ENCODE results near the gene MYH11.
"Not testable (repeated sequence)": the region's sequence is repeated elsewhere in the genome, so short reads cannot be mapped to it uniquely, and the experiment has no call there.

The MYH11 gene

DNA sequence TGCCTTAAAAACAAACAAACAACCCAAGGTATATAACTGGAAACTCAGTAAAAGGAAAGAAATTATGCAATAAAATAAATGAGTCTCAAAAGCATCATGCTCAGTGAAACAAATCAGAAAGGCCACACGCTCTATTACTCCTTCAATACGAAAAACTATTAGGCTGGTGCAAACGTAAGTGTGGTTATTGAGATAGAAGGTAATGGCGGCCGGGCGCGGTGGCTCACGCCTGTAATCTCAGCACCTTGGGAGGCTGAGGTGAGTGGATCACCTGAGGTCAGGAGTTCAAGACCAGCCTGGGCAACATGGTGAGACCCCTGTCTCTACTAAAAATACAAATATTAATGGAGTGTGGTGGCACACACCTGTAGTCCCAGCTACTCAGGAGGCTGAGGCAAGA is 17.6 kb downstream of the MYH11 start:
- DNase-seq (ENCODE audit: low read depth in 2 of 2) = not testable (repeated sequence)

DNA sequence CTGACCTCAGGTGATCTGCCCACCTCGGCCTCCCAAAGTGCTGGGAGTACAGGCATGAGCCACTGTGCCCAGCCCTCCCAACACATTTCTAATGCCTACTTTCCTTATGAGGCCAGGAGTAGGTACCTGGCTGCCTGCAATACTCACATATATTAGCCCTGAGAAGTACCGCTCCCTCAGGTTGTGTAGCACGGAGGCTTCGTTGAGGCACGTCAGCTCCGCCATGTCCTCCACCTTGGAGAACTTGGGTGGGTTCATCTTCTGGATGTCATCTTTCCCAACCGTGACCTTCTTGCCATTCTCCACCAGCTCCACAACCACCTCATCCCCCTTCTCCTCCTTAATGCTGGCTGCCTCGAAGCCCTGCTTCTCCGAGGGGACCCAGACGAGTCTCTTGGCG is 19.1 kb downstream of the MYH11 start:
- no peak for DNase-seq (ENCODE audit: low read depth in 2 of 2)

DNA sequence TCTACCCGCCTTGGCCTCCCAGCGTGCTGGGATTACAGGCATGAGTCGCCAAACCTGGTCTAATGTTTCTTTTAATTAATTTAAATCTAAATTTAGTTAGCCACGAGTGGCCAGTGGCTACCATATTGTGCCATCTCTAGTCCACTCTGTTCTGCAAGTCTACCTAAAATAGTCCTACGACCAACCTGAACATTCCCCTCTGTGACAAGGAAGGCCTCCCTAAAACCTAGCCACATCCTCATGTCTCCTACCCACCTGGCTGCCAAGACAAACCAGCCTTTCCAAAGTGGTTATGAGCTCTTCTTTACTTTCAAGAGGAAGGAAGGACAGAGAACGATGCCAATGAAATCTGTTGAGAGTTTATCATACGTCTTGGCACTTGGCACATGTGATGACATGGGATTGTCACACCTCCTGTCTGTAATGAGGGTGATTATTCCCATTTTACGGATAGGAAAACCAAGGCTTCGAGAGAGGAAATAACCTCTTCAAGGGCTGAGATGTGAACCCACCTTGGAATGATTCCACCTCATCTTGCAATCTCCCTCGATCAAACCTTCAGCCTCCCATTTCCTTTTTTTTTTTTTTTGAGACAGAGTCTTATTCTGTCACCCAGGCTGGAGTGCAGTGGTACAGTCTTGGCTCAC is 19.7 kb downstream of the MYH11 start:
- DNase-seq (ENCODE audit: low read depth in 2 of 2) = no peak

DNA sequence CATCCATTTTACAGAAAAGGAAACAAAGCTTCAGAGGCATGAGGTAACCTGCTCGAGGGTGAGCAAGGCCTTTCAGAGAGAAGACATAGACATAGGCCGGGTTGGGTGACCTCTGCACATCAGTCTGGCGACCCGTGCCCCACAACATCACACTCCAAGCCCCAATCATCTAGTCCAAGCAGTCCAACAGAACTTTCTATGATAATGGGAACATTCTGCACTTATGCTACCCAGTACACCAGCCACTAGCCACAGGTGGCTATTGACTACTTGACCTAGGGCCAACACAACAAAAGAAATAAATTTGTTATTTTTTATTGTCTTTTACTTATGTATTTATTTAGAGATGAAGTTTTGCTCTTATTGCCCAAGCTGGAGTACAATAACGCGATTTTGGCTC is 20.8 kb downstream of the MYH11 start:
- DNase-seq (ENCODE audit: low read depth in 2 of 2) = no peak

DNA sequence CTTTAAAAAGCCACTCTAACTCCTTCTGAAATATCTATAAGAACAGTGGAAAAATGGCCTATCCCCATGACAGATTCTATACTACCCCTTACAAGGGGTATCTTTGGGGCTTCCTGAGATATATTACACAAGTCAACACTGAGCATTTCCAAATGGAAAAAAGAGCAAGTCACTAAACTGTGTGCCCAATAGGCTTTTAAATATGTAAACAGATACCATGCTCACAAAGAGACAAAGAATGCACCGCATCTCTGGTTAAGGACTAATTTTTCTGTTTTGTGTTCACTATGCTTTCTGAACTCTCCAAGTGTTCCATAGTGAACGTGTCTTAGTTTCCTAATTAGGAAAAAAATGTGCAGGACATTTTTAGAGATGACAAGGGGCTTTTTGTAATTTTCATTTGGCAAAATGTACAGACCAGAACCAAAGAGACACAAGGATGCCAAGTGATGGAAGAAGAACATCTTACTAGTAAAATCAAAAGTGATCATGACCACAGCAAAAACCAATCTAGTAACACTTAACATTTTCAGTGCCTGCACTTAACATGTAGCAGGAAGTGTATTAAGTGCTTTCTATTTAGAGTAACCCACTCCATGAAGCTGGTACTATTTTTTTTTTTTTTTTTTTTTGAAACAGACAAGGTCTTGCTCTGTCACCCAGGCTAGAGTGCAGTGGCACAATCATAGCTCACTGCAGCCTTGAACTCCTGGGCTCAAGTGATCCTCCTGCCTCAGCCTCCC is 21.5 kb downstream of the MYH11 start:
- no peak for DNase-seq (ENCODE audit: low read depth in 2 of 2)

DNA sequence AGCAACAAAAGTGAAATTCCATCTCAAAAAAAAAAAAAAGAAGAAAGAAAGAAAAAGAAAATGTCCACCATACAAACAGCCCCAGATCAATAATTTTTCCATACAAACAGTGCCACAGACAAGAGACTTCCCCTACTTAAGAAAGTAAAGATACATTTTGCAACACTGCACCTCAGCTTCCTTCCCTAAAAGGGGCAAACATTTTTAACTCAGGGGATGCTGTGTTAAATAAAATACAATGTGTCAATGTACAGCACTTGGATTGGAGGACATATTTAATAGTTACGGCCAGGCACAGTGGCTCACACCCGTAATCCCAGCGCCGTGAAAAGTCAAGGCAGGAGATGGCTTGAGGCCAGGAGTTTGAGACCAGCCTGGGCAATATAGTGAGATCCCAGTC is 22.3 kb downstream of the MYH11 start:
- DNase-seq (ENCODE audit: low read depth in 2 of 2) = no peak

DNA sequence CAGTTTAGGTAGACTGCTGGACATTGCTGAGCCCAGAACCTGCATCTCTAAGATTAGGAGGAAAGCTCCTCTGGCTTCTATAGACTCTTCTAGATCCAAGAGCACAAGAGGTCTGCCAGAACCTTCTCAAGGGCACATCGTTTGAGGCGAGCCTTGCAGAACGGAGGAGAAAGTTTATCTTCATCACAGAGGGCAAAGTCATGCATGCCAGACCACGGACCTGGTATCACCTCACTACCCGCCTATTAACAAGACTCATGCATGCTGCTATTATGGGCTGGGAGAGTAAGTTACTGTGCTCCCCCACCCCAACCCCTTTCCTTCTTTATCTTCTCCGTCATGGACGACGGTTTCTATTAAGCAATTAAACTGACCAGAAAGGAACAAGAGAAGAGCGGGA is 23.3 kb downstream of the MYH11 start:
- DNase-seq (ENCODE audit: low read depth in 2 of 2) = no peak

DNA sequence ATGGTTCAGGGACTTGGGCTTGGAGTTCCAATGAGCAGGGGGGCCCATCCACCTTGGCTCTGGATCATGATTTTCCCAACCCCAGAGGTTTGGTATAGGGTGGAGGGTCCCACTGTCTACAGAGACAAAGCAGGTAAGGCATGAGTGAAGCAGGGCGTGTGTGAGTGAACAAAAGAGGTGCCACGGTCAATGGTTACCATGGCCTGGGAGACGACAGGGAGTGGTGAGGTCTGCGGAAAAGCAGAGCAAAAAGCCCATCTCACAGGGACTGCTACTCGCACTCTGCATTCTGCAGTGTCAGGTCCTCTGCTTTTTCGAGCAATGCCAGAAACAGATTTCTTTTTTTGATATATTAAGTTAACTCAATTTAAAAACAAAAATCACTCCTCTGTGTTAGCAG is 24.6 kb downstream of the MYH11 start:
- no peak for DNase-seq (ENCODE audit: low read depth in 2 of 2)

DNA sequence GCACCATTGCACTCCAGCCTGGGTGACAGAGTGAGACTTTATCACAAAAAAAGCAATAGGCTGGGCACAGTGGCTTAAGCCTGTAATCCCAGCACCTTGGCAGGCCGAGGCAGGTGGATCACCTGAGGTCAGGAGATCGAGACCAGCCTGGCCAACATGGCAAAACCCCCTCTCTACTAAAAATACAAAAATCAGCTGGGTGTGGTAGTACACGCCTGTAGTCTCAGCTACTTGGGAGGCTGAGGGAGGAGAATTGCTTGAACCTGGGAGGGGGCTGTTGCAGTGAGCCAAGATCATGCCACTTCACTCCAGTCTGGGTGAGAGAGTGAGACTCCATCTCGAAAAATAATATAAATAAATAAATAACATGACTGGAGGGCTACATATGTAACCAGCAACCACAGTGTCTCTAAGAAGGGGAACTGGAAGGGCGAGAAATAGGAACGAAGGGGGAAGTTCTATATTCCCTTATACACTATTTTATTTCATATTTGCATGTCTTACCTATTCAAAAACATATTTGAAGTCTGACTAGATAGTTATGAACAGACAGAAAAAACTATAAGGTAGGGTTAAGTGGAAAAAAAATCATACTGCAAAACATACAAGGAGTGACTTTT is 25.9 kb downstream of the MYH11 start:
- no peak for DNase-seq (ENCODE audit: low read depth in 2 of 2)

DNA sequence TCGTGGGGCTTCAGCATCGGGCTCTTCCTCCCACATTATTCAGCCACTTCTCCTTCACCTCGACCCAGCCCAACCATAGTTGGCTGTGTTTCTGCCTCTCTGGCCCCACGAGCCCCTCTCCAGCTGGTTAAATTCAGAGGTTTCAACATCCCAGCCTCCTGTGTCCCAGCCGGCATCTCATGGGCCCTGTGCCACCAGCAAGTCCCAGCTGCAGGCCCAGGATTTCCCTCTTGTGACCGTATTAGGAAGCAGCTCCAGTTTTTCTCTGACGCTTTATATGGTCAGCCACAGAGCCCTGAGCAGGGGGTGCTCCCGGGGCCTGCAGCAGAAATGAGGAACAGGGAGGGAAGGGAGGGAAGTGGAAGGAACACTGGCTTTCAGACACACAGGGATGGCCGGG is 27.4 kb downstream of the MYH11 start:
- no peak for DNase-seq (ENCODE audit: low read depth in 2 of 2)

DNA sequence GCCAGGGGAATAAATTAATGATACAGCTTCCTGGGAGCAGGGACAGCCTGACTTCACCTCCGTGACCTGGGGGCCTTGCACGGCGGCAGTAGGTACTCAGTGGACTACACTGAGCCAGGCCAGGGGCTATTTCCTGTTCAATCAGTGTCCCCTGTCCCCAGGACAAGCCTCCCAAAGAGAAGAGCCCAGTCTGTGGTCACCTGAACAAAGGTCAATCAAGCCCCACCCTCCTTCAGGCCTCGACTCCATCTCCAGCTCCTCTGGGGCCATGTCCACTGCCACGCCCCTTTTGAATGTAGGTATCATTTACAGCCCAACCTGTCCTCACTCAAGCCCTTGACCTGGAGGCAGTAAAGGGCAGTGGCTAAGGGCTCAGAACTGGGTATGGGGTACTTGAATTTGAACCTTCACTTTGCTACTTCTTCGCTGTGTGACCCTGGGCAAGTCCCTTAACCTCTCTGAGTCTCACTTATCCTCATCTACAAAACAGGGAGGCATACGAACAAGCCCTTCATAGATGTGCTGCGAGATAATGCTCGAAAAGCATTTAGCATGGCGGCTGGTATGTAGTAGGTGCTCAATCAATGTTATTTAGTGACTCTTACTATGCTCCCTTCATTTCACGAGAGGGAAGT is 29.0 kb downstream of the MYH11 start:
- no peak for DNase-seq (ENCODE audit: low read depth in 2 of 2)

DNA sequence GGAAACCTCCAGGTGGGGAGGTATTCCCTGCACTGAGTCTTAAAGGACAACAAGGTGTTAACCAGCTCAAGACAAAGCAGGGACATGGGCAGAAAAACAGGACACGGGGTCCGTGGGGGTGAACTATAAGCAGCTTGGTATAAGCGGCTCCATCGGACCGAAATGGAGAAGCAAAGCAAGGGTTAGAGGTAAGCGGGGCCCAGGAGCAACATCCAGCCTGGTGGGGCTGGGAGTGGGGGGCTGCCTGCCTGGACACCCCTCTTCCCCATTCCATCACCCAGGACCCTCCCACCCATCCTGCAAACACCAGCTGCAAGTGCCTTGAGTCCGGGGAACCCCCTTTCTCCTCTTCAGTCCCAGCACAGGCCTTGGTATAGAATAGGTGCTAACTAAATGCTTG is 29.5 kb downstream of the MYH11 start:
- DNase-seq (ENCODE audit: low read depth in 2 of 2) = no peak

DNA sequence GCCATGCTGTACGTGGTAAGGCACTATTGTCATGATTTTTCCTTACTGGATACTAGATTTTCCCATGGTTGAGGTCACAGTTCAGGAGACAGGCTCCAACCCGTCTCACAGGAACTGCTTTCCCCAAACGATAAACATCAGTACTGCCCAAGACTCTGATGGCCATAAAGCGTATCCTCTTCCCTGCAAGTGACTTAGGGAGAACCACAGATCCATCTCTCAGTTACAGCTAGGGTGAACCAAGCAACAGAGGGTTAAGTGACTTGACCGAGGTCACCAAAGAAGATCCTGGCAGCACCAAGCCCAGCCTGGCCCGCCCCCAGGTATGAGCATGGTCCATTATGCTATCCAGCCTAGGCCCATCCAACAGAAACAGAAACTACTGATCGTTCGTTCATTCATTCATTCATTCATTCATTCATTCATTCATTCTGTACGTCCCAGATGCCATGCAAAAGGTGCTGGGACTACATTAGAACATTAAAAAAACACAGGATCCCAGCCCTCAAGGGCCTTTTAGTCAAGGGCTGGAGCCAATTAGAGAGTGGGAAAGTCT is 31.0 kb downstream of the MYH11 start:
- no peak for DNase-seq (ENCODE audit: low read depth in 2 of 2)

DNA sequence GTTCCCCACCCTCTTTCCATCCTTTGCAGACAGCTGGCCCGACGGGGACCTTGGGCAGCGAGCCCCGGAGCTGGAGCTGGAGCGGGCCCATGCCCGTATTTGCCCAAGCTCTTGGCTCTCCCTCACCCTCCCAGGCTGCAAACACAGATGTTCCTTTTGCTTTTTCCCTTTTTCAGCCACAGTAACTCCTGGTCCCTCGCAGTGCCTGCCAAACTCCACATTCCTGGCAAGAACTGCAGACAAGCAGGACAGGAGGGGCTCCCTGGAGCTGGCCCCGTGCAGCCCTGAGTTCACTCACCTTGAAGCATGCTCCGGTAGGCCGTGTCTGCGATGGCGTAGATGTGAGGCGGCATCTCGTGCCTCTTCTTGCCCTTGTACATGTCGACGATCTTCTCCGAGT is 33.9 kb downstream of the MYH11 start:
- no peak for DNase-seq (ENCODE audit: low read depth in 2 of 2)

DNA sequence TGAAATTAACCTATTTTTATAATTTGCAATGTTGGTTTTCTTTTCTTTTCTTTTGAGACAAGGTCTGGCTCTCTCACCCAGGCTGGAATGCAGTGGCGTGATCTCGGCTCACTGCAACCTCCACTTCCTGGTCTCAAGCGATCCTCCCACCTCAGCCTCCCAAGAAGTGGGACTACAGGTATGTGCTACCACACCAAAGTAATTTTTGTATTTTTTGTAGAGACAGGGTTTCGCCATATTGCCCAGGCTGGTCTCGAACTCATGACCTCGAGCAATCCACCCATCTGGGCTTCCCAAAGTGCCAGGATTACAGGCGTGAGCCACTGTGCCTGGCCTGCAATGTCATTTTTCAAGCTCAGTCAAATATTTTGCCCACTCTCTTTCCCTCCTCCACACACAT is 36.0 kb downstream of the MYH11 start:
- DNase-seq (ENCODE audit: low read depth in 2 of 2) = no peak

DNA sequence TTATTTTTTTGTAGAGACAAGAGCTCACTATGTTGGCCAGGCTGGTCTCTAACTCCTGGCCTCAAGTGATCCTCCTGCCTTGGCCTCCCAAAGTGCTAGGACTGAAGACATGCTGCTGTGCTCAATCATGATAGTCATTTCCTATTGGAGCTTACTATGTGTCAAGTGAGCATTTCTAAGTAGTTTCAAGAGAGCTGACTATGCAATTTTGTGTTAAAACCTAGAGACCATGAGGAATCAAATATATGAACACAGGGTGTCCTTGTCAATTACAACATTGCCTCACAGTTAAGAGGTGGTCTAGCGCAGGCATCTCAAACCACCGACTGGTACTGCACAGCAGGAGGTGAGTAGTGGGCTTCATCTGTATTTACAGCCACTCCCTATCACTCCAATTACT is 37.8 kb downstream of the MYH11 start:
- DNase-seq (ENCODE audit: low read depth in 2 of 2) = no peak

DNA sequence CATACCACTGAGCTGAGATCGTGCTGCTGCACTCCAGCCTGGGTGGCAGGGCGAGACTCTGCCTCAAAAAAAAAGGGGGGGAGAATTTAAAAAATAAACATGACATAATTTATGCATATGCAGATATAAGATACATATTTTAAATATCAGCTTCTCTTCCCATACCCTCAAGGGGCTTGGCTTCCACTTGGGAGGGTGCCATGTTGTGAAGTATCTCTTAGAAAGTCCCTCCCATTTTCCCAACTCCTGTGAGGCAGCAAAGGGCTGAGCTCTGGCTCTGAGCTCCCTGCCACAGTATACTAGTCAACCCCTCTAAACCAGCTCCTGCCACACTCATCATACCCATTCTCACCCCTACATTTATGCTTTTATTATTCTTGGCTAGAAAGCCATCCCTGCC is 39.4 kb downstream of the MYH11 start:
- no peak for DNase-seq (ENCODE audit: low read depth in 2 of 2)

DNA sequence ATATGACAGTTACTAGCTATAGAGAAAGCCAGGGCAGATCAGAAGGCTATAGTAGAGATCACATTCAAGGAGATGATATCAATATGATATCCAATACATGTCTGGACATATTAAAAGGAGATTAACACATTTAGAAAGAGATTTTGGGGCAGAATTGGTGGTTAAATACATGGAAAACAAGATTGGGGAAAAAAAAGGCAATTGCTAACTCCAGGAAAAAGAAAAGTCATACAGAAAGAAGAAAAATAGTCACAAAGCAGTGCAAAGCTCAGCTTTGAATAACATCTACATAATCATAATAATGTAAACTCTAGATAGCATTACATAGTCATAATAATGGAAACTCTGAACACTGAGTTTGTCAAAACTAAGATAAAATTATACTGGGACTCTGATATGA is 40.6 kb downstream of the MYH11 start:
- DNase-seq (ENCODE audit: low read depth in 2 of 2) = no peak

DNA sequence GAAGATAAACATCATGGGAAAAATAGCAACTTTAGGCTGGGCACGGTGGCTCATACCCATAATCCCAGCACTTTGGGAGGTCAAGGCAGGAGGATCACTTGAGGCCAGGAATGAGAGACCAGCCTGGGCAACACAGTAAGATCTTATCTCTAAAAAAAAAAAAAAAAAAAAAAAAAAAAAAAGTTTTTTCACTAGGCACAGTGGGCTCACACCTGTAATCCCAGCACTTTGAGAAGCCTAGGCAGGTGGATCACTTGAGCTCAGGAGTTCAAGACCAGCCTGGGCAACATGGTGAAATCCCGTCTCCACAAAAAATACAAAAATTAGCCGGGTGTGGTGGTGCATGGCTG is 44.5 kb downstream of the MYH11 start:
- DNase-seq (ENCODE audit: low read depth in 2 of 2) = not testable (repeated sequence)

DNA sequence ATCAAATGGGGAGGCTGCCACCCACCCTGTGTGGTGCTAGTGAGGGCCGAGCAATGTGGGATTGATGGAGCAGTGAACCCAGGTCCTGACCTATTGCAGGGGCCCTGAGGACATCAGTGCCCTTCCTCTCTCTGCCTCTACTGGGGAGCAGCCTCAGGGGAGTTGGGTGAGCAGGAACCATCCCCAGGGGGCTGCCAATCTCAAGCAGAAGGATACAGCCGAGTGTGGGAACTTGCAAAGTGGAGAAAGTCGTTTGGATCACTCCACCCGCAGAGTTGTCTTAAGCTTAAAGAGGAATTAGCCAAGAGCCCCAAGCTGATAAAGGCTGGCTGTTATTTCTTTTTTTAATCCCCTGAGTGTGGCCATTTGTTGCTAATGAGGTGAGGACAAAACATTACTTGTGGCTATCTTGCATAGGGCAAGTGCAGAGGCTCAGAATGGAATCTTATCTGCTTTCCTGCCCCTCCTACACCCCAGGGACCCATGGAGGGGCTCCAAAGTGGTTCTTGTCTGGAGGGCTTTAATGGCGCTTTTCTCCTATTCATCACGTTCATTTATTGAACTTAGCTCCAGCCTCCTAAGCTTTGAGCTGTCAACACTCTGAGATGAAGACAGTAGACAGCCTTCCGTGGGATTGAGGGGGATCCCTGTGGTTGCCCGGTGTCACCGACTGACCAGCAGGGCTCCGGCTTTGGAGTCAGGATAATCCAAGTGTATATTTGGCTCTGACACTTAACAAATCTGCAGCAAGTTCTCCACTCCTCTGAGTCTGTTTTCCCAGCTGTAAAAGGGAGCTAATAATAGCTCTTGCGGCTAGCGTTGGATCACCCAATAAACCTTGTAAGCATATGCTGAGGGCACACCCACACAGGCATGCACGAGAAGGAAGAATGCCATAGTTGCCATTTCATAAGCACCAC is 45.1 kb downstream of the MYH11 start:
- no peak for DNase-seq (ENCODE audit: low read depth in 2 of 2)

DNA sequence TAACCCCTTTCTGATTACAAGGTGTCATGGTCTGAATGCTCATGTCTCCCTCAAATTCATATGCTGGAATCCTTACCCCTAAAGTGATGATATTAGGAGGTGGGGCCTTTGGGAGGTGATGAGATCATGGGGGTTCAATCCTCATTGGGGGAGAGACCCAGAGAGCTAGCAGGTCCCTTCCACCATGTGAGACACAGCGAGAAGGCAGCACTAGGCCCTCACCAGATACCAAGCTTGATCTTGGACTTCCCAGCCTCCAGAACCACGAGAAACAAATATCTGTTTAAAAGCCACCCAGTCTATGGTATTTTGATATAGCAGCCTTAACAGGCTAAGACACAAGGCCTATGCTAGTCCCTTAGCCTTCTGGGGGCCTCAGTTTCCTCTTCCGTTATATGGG is 45.9 kb downstream of the MYH11 start:
- DNase-seq (ENCODE audit: low read depth in 2 of 2) = no peak

DNA sequence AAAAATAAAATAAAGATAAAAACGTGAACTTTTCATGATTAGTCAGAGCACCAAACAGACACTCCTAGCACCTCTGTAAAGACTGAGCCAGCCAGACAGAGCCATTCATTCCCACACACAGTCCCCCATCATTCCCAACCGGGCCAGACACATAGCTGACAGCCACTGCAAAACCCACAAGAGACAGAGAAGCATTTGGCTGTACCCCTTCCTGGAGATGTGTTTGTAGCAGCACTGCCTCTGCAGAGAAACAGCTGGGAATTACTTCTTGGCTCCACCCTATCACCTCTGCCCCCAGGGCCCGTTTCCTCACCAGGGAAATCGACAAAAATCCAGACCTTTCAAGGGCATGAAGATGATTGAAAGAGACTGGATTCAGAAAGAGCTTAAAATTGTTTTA is 46.4 kb downstream of the MYH11 start:
- DNase-seq (ENCODE audit: low read depth in 2 of 2) = no peak

All from stimulated activated CD8-positive, alpha-beta memory T cell treated with anti-CD3 and anti-CD28 coated beads, Interleukin-15, amount 100 ng/mL, for 4 hours (primary cell).